22Rv1 (cell line): Measurements from ENCODE around the gene MYL12A.
"Not testable (repeated sequence)": the region's sequence is repeated elsewhere in the genome, so short reads cannot be mapped to it uniquely, and the experiment has no call there.

ENCODE experiments used
- H3K27ac ChIP-seq: fragments of 450-650 bp; 2 replicates; pipeline ENCODE4 v1.5.1; 2017
- ZFX ChIP-seq: fragments of 450-650 bp; IDR thresholded peaks from 2 replicates; pipeline ENCODE4 v1.6.1; 2017; ENCODE audit warnings: antibody characterized with exemption, borderline replicate concordance
- TF ChIP-seq, protein P1 (sequence below): fragments of 450-650 bp; IDR thresholded peaks from 2 replicates; pipeline ENCODE4 v1.5.1; 2017; ENCODE audit warnings: mild to moderate bottlenecking

MYL12A gene

DNA sequence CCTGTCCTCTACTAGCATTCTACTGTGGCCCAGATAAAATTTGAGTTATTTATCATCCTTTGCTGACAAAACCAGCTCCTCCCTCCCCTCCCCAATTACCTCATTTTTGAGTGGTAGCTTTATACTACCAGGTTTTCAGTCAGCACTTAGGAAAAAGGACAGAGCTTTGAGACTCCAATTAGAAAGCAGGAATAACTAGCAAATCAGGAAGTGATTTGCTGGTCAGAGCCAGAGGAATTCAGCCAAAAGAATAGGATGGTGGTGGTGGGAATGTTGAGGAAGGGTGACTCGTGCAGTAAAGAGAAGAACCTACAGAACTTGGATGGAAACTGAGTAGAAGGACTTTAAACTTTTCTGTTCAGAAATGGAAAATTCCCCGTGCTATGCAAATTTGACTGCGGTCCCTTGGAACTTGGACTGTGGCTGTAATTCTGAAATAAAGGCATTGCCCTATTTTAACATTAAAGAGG, 18.0 kb downstream of the MYL12A start:
- TF ChIP-seq ZFX = no peak
- no peak overlapping the region for H3K27ac ChIP-seq

DNA sequence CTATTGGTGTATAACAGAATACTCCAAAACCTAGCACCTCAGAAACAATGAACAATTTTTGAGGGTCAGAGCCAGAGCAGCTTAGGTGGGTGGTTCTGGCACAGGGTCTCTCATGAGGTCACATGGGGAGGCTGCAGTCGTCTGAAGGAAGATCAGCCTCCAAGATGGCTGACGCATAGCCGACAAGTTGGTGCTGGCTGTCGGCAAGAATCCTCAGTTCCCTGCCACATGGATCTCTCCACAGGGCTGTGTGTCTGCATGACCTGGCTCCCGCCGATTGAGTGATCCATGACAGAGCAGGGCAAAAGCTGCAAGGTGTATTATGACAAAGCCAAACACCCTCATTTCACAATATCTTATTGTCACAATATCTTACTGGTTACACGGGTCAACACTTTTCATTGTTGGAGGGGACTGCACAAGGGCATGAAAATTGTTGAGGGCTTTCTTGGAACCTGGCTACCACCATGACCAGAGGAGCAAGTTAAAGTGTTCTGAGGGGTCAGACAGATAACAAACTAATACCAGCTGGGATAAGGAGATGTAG, 18.5 kb downstream of the MYL12A start:
- no peak for TF ChIP-seq ZFX
- TF ChIP-seq, protein P1, sequence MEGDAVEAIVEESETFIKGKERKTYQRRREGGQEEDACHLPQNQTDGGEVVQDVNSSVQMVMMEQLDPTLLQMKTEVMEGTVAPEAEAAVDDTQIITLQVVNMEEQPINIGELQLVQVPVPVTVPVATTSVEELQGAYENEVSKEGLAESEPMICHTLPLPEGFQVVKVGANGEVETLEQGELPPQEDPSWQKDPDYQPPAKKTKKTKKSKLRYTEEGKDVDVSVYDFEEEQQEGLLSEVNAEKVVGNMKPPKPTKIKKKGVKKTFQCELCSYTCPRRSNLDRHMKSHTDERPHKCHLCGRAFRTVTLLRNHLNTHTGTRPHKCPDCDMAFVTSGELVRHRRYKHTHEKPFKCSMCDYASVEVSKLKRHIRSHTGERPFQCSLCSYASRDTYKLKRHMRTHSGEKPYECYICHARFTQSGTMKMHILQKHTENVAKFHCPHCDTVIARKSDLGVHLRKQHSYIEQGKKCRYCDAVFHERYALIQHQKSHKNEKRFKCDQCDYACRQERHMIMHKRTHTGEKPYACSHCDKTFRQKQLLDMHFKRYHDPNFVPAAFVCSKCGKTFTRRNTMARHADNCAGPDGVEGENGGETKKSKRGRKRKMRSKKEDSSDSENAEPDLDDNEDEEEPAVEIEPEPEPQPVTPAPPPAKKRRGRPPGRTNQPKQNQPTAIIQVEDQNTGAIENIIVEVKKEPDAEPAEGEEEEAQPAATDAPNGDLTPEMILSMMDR = no peak
- no peak overlapping the region for H3K27ac ChIP-seq

DNA sequence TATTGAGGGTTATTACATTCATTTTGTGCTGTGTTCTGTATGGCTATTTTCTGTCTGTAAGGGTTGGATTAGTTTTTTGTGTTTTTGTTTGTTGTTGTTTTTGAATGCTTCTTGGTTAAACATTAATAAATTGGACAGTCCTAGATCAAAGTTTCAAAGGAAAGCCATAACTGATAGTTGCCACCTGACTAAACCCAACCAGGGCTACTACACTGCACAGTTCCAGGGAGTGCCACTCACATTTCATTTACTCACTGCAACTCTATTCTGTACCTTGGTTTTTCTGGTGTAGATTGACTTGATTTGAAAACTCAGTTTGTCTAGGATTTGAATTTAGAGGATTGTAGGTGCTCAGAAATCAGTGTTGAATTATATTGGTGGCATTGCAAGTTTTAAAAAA, 20.7 kb downstream of the MYL12A start:
- H3K27ac ChIP-seq = no peak overlapping the region
- TF ChIP-seq ZFX = no peak
- TF ChIP-seq, protein P1 = no peak

GRCh38 chr18:3269241-3269913, 21.8 kb downstream of the MYL12A start:
- TF ChIP-seq, protein P1 = no peak
- no peak for TF ChIP-seq ZFX
- no peak overlapping the region for H3K27ac ChIP-seq

DNA sequence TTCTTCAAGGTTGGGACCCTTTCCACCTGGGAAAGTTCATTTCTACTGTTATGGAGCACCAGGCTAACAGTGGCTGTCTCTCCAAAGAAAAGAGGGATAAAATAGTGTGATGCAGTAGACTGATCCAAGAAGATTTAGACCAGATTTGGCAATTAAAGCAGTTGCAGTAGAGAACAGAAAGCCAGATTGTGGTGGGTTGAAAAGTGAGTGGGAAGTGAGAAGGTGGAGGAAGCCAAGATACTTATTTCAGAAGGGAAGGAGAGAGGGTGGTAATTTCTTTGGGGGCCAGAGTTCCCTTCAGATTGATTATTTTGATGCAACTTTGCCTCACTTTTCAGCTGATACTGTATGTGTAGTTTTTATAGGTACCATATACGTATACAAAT, 22.3 kb downstream of the MYL12A start:
- no peak overlapping the region for H3K27ac ChIP-seq
- no peak for TF ChIP-seq ZFX
- TF ChIP-seq, protein P1 = no peak

- no peak overlapping the region for H3K27ac ChIP-seq
- no peak for TF ChIP-seq ZFX
Measured at GRCh38 chr18:3273042-3273441, 25.4 kb downstream of the MYL12A start.

DNA sequence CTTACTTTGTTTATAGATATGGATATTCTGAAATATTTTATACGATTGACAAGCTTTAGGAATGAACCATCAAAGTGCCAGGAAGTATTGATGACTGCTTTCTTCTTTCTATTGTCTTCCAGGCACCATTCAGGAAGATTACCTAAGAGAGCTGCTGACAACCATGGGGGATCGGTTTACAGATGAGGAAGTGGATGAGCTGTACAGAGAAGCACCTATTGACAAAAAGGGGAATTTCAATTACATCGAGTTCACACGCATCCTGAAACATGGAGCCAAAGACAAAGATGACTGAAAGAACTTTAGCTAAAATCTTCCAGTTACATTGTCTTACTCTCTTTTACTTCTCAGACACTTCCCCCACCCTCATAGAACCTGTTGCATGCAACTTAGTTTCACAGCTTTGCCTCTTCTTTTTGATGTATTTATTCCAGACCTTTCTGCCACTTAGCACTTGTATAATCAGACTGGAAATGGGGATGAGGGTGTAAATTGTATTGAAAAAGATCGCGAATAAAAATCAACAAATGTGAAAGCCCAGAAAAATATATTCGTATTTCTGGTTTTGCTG, 30.1 kb downstream of the MYL12A start:
- H3K27ac ChIP-seq = not testable (repeated sequence)

- no peak overlapping the region for H3K27ac ChIP-seq
- no peak for TF ChIP-seq ZFX
Measured at GRCh38 chr18:3279201-3280185, 31.9 kb downstream of the MYL12A start.
